Activated naive CD8-positive, alpha-beta T cell treated with anti-CD3 and anti-CD28 coated beads for 36 hours (primary cell): Measurements from ENCODE around the gene SERTAD4. TPM values are rescaled to one million over a fixed set of nuclear protein-coding genes. Genes with fewer than 3 reads are reported as not detected.
"Not testable (repeated sequence)": the region's sequence is repeated elsewhere in the genome, so short reads cannot be mapped to it uniquely, and the experiment has no call there.

ENCODE experiments used
- DNase-seq: peaks from one replicate; pipeline ENCODE4 v3.0.0; 2021
- H3K27ac Mint-ChIP-seq: one replicate; pipeline ENCODE4 v1.8.0; 2022; ENCODE audit warnings: mild to moderate bottlenecking, moderate library complexity, mixed read lengths
- H3K27me3 Mint-ChIP-seq: one replicate; pipeline ENCODE4 v1.8.0; 2022; ENCODE audit warnings: mild to moderate bottlenecking, mixed read lengths
- H3K36me3 Mint-ChIP-seq: one replicate; pipeline ENCODE4 v1.8.0; 2021; ENCODE audit warnings: mild to moderate bottlenecking, mixed read lengths
- H3K4me1 Mint-ChIP-seq: one replicate; pipeline ENCODE4 v1.8.0; 2021; ENCODE audit warnings: mixed read lengths
- H3K4me3 Mint-ChIP-seq: one replicate; pipeline ENCODE4 v1.8.0; 2022; ENCODE audit warnings: mild to moderate bottlenecking, moderate library complexity, mixed read lengths
- H3K9me3 Mint-ChIP-seq: one replicate; pipeline ENCODE4 v1.8.0; 2022; ENCODE audit warnings: mixed read lengths
- total RNA-seq, 2 experiments: library from RNA; stranded (reverse); gene quantifications; one replicate each; pipeline ENCODE4 v1.2.3, GENCODE V29; 2021

The SERTAD4 gene
- not detected for total RNA-seq

DNA sequence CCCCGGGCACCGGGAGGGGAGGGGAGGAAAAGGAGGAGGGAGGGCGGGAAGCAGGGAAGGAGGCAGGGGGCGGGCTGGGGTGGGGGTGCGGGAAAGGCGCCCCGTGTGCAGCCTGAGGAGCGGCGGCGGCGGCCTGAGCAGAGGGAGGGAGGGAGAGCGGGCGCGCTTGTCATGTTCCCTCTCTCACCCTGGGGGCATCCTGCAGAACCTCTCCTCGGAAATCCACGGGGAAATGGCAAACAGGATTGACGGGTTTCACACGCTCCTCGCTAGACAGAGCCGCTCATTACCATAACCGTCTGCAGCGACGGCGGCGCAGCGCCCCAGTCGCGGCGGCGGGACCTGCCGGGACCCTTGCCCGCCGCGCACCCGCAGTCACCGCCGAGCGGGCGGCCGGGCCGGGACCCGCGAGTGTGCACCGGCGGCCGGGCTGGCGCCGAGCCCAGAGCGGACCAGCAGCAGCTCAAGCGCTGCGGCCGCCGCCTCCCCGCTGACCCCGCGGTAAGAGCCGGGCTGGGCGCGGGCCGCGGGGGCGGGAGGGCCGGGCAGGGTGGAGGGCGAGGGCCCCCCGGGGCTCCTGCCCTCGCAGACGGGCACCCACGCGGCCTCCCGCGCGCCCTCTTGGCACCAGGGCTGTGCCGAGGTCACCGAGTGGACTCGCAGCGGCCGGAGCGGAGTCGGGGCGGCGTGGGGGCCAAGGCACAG lies at the start of gene SERTAD4:
TSS of gene SERTAD4 (plus strand) at position 286 of the 705 bp plus-strand sequence. CDS start 5,165 bp downstream, outside the sequence.
- Mint-ChIP-seq H3K9me3 (no peaks in the 10 kb centered on the region), H3K36me3 (no peaks in the 10 kb centered on the region), H3K27me3 (peaks cover 68% of the 10 kb centered on the region), H3K27ac (no peak within 1 kb of the TSS), H3K4me3 (peak within 1 kb of the TSS; percentile 55), H3K4me1 (peaks cover 1% of the 10 kb centered on the region)
- no peak for DNase-seq

DNA sequence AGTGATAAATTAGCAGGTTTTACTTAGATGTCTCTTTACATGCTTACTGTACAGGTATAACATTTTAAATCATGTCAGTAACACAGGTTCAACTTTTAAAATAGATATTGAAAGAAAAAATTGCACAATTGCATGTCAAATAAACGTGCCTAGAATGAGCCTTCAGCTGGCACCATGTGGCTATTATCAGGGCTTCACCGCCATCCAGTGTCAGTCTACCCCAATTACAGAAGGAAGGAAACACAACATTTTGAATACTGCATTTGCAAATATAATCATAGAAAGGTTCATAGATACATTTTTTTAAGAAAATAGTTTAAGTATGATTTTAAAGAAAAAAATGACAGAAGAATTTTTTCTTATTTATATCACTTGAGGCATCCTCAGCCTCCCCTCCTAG lies 47.5 kb upstream of the SERTAD4 start:
- Mint-ChIP-seq H3K4me1 (no peaks in the 10 kb centered on the region), H3K27me3 (peaks cover 8% of the 10 kb centered on the region), H3K9me3 (no peaks in the 10 kb centered on the region), H3K36me3 (no peaks in the 10 kb centered on the region), H3K4me3 (no peak overlapping the region), H3K27ac (no peak overlapping the region)
- DNase-seq, result no peak

DNA sequence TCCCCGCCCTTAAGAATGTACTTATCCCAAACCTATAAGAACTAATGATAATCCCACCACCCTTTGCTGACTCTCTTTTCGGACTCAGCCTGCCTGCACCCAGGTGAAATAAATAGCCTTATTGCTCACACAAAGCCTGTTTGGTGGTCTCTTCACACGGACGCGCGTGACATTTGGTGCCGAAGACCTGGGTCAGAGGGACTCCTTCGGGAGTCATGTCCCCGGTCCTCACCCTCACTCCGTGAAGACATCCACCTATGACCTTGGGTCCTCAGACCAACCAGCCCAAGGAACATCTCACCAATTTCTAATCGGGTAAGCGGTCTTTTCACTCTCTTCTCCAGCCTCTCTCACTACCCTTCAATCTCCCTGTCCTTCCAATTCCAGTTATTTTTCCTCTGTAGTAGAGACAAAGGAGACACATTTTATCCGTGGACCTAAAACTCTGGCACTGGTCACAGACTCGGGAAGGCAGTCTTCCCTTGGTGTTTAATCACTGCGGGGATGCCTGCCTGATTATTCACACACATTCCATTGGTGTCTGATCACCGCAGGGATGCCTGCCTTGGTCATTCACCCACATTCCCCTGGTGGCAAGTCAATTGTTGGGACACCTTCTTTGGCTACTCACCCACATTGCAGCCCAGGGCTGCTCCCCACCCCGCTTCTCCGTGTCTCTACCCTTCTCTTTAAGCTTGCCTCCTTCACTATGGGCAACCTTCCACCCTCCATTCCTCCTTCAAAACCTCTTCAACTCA lies 44.6 kb upstream of the SERTAD4 start:
- not testable (repeated sequence) for H3K27ac Mint-ChIP-seq, H3K9me3 Mint-ChIP-seq, H3K4me1 Mint-ChIP-seq, H3K4me3 Mint-ChIP-seq, H3K36me3 Mint-ChIP-seq, H3K27me3 Mint-ChIP-seq, DNase-seq

DNA sequence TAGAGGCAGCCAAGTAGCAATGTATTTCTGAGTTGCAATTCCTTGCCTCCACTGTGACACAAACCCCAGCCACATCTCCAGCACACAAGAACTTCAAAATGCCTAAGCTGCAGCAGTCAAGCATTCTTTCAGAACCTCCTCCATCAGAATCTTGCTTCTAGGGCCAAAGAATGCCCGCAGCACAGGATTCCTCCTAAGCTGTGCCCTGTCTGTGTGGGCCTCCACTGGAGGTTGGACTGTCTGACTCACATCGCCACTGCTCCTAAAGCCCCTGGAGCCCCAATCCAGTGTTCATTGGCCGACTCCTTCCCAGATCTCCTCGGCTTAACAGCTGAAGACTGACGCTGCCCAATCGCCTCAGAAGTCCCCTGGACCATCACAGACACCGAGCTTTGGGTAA lies 43.2 kb upstream of the SERTAD4 start:
- DNase-seq, result no peak
- no peaks in the 10 kb centered on the region for H3K36me3 Mint-ChIP-seq
- no peaks in the 10 kb centered on the region for H3K4me1 Mint-ChIP-seq
- no peak overlapping the region for H3K4me3 Mint-ChIP-seq
- no peak overlapping the region for H3K27ac Mint-ChIP-seq
- peaks cover 3% of the 10 kb centered on the region for H3K27me3 Mint-ChIP-seq
- H3K9me3 Mint-ChIP-seq, result no peaks in the 10 kb centered on the region

DNA sequence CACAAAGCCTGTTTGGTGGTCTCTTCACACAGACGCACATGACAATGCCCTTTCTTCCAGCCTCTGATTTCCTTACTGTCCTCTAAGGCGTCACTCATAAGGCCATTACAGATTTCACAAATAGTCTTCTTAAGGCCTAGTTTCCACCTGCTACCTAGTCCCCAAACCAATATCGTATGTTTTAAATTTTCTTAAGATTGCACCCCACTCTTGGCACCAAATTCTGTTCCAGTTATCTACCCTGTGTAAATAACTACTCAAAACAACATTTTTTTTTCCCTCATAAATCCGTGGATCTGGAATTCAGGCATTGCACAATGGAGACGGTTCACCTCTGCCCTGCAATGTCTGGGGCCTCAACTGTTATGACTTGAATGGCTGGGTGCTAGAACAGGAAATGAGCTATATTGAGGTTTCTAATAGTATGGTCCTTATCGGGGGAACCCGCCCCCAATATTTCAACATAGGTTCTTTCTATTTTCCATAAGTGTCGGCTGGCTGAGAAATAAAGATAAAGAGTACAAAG lies 36.9 kb upstream of the SERTAD4 start:
- H3K27ac Mint-ChIP-seq, result no peak overlapping the region
- no peaks in the 10 kb centered on the region for H3K9me3 Mint-ChIP-seq
- H3K36me3 Mint-ChIP-seq, result no peaks in the 10 kb centered on the region
- H3K4me1 Mint-ChIP-seq, result no peaks in the 10 kb centered on the region
- DNase-seq, result no peak
- no peak overlapping the region for H3K4me3 Mint-ChIP-seq
- H3K27me3 Mint-ChIP-seq, result peaks cover 3% of the 10 kb centered on the region

DNA sequence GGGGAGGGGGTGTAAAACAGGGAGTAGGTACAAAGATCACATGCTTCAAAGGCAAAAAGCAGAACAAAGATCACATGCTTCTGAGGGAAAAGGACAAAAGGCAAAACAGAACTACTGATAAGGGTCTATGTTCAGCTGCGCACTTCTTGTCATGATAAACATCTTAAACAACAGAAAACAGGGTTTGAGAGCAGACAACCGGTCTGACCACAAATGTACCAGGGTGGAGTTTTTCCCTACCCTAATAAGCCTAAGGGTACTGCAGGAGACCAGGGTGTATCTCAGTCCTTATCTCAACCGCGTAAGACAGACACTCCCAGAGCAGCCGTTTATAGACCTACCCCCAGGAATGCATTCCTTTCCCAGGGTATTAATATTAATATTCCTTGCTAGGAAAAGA lies 36.3 kb upstream of the SERTAD4 start:
- H3K4me3 Mint-ChIP-seq, H3K36me3 Mint-ChIP-seq, H3K27me3 Mint-ChIP-seq, H3K27ac Mint-ChIP-seq, H3K4me1 Mint-ChIP-seq, DNase-seq, H3K9me3 Mint-ChIP-seq: not testable (repeated sequence)

DNA sequence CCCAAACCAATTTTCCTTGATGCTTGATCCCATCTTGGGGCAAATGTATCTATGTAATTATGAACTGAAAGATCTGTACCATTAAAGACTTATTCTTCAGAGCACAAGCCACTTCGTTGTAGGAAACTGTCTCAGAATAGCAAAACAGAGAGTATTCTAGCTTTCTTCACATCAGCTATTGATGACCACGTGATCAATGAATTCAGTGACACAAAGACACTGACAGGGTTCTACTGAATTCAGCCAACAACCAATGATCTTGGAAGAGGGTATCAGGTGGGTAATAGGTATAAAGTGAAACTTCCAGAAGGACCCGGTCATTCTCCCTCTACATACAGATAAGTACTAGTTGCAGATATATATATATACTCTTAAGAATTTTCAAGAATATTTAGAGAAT lies 33.8 kb upstream of the SERTAD4 start:
- Mint-ChIP-seq H3K27me3 (peaks cover 3% of the 10 kb centered on the region), H3K4me3 (no peak overlapping the region), H3K4me1 (no peaks in the 10 kb centered on the region), H3K27ac (no peak overlapping the region), H3K36me3 (no peaks in the 10 kb centered on the region), H3K9me3 (no peaks in the 10 kb centered on the region)
- no peak for DNase-seq

DNA sequence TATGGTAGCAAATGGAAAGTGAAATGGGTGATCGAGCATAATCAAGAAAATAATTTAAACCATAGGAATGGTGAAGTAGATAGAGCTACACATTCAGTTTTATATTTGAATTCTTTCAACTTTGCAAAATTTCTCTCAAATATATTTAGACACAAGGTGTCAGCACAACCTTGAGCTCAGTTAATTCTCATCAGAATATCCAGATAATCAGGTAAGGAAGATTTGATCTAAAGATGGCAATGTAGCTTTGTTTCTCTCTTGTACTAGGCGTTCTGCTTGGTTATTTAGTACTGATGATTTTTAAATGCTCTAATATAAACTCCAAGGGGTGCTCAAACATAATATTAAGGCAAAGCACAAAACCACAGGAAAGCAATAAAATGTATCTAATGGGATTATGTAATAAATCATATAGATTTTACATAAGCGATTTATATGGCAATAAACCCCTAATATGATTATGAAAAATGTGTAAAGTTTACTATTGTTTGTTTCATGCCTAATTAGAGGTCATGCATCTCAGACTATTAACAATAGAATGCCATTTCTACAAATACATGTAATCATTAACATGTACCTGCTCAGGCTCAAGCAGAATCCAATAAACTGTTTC lies 32.4 kb upstream of the SERTAD4 start:
- H3K4me1 Mint-ChIP-seq, result no peaks in the 10 kb centered on the region
- H3K27me3 Mint-ChIP-seq, result peaks cover 8% of the 10 kb centered on the region
- H3K4me3 Mint-ChIP-seq, result no peak overlapping the region
- no peak overlapping the region for H3K27ac Mint-ChIP-seq
- no peak for DNase-seq
- no peaks in the 10 kb centered on the region for H3K36me3 Mint-ChIP-seq
- H3K9me3 Mint-ChIP-seq, result no peaks in the 10 kb centered on the region

DNA sequence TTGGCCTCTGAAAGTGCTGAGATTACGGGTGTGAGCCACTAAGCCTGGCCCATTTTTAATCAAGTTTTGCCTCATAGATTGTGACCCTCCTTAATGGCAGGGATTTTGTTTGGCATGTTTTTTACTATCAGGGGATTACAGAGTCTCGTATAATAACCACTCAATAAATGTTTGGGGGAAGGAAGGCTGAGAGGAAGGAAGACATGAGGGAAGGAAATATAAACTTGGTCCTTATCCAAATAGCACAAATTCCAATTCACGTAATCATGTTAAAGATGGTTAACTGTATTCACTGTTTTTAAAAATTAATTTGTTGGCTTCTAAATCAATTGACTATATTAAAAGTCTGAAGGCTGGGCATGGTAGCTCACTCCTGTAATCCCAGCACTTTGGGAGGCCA lies 30.9 kb upstream of the SERTAD4 start:
- Mint-ChIP-seq H3K9me3 (no peaks in the 10 kb centered on the region), H3K27me3 (peaks cover 15% of the 10 kb centered on the region)

DNA sequence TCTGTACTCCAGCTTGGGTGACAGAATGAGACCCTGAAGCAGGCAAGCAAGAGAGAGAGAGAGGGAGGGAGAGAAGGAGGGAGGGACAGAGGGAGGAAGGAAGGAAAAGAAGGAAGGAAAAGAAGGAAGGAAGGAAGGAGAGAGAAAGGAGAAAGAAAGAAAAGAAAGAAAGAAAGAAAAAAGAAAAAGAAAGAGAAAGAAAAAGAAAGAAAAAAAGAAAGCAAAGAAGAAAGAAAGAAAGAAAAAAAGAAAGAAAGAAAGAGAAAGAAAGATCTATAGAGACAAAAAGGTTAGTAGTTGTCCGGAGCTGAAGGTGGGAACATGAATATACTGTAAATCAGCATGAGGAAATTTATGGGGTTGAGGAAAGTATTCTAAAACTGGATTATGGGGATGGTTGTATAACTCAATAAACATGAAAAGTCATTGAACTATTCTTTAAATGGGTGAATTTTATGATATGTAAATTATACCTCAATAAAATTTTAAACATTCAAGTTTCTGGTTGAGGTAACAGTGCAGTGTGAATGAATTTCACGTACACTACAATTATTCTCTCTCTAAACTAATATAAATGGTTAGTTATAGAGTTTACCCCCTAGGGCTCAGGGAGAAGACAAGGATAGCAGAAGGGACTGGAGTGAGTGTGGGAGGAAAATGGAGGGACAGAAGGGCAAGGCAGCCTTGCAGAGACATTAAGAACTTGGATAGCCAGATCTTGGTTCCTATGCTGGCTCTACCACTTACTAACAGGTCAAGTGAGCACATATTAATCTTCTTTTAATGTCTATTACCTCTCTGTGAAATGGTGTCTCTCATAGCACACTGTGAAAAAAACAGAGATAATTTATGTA lies 24.8 kb upstream of the SERTAD4 start:
- Mint-ChIP-seq H3K27ac (no peak overlapping the region), H3K4me3 (no peak overlapping the region), H3K9me3 (no peaks in the 10 kb centered on the region), H3K27me3 (peaks cover 28% of the 10 kb centered on the region), H3K4me1 (no peaks in the 10 kb centered on the region), H3K36me3 (no peaks in the 10 kb centered on the region)
- DNase-seq, result no peak

More for the DNA sequence above, 30.9 kb upstream of the SERTAD4 start:
- H3K4me1 Mint-ChIP-seq, result no peaks in the 10 kb centered on the region
- H3K27ac Mint-ChIP-seq, result no peak overlapping the region
- DNase-seq, result no peak
- H3K4me3 Mint-ChIP-seq, result no peak overlapping the region
- H3K36me3 Mint-ChIP-seq, result no peaks in the 10 kb centered on the region

DNA sequence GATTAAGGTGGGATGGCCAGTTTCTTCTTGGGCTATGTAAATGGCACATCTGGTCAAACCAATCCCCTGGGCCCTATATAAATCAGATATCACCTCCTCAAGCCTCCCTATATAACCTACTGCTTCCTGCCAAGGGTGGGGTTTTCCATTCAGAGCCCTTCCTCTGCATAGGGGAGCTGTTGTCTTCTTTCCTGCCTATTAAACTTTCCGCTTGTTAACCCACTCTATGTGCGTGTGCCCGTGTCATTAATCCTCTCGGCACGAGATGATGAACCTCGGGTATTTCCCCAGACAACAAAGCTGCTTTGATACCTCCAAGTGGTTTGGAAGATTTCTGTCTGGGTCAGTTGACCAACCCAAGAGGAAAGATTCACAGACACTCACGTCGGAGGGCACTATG lies 19.3 kb upstream of the SERTAD4 start:
- no peaks in the 10 kb centered on the region for H3K9me3 Mint-ChIP-seq

DNA sequence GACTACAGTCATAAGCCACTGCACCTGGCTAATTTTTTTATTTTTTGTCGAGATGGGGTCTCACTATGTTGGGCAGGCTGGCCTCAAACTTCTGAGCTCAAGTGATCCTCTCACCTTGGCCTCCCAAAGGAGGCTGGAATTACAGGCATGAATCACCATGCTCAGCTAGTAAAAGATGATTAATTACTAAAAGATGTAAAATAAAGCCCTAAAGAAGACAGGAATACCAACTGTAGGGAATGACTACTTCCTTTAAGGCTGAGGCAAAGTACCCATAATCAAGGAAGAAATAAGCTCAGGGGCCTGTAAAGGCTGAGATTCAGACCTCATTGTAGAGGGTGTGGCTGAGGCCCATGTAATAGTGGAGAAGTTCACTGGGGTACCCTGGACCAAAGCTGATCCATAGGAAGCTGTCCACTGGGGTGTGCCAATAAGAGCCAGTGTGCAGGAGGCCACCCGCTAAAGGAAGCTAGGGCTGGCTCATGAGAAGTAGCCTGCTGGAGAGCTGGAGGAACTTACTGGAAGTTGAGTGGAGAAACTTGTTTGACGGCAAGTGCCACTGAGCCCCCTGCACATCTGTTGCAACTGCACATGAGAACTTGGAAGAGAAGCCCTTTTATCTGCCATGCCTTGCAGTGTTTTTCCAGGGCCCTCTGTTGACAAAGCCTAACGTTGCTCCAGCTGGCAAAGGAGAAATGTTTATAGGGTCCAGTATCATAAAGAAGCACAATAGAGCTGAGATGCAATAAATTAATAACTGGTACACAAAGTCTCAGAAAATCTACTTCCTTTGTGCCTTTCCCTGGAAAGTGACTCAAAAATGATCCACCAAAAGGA lies 17.8 kb upstream of the SERTAD4 start:
- DNase-seq, result no peak
- Mint-ChIP-seq H3K27me3 (peaks cover 30% of the 10 kb centered on the region), H3K36me3 (no peaks in the 10 kb centered on the region), H3K4me3 (no peak overlapping the region), H3K9me3 (no peaks in the 10 kb centered on the region), H3K4me1 (no peaks in the 10 kb centered on the region), H3K27ac (no peak overlapping the region)

More for the DNA sequence above, 19.3 kb upstream of the SERTAD4 start:
- Mint-ChIP-seq H3K27me3 (peaks cover 30% of the 10 kb centered on the region), H3K36me3 (no peaks in the 10 kb centered on the region), H3K4me3 (no peak overlapping the region), H3K27ac (no peak overlapping the region), H3K4me1 (no peaks in the 10 kb centered on the region)
- no peak for DNase-seq

DNA sequence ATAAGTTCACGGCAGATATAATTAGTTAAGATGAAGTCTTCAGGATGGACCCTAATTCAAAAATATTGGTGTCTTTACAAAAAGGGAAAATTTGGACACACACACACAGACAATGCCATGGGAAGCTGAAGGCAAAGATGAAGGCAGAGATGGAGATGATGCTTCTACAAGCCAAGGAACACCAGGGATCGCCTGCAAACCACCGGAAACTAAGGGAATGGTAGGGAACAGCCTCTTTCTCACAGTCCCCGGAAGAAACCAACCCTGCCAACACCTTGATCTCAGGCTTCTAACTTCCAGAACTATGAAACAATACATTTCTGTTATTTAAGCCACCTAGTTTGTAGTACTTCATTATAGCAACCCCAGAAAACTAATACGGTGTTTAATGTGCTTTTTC lies 15.1 kb upstream of the SERTAD4 start:
- H3K27me3 Mint-ChIP-seq, result peaks cover 33% of the 10 kb centered on the region
- H3K4me1 Mint-ChIP-seq, result no peaks in the 10 kb centered on the region
- H3K4me3 Mint-ChIP-seq, result no peak overlapping the region
- DNase-seq, result no peak
- no peaks in the 10 kb centered on the region for H3K9me3 Mint-ChIP-seq
- H3K36me3 Mint-ChIP-seq, result no peaks in the 10 kb centered on the region
- H3K27ac Mint-ChIP-seq, result no peak overlapping the region

DNA sequence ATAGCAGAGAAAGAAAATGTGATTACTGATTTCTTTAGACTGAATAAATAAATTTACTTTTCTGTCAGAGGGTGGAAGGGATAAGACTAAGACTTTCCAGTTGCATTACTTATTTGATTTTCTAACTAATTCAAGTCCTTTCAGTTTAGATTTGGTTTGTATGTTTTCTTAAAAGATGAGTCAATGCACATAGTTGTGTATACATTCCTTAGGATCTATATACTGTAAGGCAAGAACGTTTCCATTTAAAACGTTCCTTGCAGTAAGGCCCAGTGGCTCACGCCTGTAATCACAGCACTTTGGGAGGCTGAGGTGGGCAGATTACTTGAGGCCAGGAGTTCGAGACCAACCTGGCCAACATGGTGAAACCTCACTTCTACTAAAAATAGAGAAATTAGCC lies 14.5 kb upstream of the SERTAD4 start:
- Mint-ChIP-seq H3K27me3 (peaks cover 37% of the 10 kb centered on the region), H3K36me3 (no peaks in the 10 kb centered on the region), H3K4me3 (no peak overlapping the region), H3K9me3 (no peaks in the 10 kb centered on the region), H3K27ac (no peak overlapping the region), H3K4me1 (no peaks in the 10 kb centered on the region)
- no peak for DNase-seq
